ENCODE measurements around the gene CDH13. TPM values are rescaled to one million over a fixed set of nuclear protein-coding genes. Genes with fewer than 3 reads are reported as not detected.

CDH13 gene
- total RNA-seq, 1 donor: 102 TPM

GRCh38 chr16:83285921-83286320, 659.2 kb downstream of the CDH13 start:
- no peaks in the 10 kb centered on the region for H3K27me3 ChIP-seq (ENCODE audit: insufficient read depth, low read length)

DNA sequence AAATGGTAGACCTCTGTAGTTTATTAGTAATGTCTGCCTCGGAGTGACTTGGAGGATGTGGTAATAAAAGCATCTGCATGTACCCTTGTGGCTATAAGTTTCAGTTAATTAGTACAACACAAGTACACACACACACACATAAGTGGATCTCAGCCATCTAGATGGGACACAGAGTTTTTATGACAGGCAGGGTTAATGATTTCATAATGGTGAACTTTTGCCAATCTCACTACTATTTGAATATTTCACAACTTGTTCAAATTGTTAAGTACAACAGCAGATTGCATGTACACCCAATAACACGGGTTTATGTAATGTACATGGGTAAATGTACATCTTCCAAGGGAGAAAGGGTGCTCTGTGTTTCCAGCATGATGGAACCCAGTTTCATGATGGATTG, 669.7 kb downstream of the CDH13 start:
- TF ChIP-seq, protein P1, sequence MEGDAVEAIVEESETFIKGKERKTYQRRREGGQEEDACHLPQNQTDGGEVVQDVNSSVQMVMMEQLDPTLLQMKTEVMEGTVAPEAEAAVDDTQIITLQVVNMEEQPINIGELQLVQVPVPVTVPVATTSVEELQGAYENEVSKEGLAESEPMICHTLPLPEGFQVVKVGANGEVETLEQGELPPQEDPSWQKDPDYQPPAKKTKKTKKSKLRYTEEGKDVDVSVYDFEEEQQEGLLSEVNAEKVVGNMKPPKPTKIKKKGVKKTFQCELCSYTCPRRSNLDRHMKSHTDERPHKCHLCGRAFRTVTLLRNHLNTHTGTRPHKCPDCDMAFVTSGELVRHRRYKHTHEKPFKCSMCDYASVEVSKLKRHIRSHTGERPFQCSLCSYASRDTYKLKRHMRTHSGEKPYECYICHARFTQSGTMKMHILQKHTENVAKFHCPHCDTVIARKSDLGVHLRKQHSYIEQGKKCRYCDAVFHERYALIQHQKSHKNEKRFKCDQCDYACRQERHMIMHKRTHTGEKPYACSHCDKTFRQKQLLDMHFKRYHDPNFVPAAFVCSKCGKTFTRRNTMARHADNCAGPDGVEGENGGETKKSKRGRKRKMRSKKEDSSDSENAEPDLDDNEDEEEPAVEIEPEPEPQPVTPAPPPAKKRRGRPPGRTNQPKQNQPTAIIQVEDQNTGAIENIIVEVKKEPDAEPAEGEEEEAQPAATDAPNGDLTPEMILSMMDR (IDR thresholded peaks at IDR 0.05; ENCODE audit: extremely low read depth, low read depth, low read length): no peak
- Histone ChIP-seq H3K36me3 (ENCODE audit: insufficient read depth, low read length) (no peaks in the 10 kb centered on the region), H3K4me3 (ENCODE audit: insufficient read depth, low read length) (no peak overlapping the region), H4K20me1 (ENCODE audit: insufficient read depth, low read length) (no peaks in the 10 kb centered on the region), H3K27ac (ENCODE audit: low read depth, low read length) (no peak overlapping the region), H3K79me2 (ENCODE audit: insufficient read depth, low read length) (no peaks in the 10 kb centered on the region), H3K4me2 (ENCODE audit: insufficient read depth, low read length) (no peak overlapping the region), H3K27me3 (ENCODE audit: insufficient read depth, low read length) (no peaks in the 10 kb centered on the region), H2AFZ (ENCODE audit: low read length) (no peak overlapping the region), H3K4me1 (ENCODE audit: insufficient read depth, low read length) (no peaks in the 10 kb centered on the region), H3K9me3 (ENCODE audit: low read depth, low read length) (no peaks in the 10 kb centered on the region)
- no peak for DNase-seq (ENCODE audit: insufficient read length, low spot score, missing footprints)

More at GRCh38 chr16:83285921-83286320, 659.2 kb downstream of the CDH13 start:
- no peak overlapping the region for H3K27ac ChIP-seq (ENCODE audit: low read depth, low read length)
- no peaks in the 10 kb centered on the region for H3K79me2 ChIP-seq (ENCODE audit: insufficient read depth, low read length)
- no peaks in the 10 kb centered on the region for H3K36me3 ChIP-seq (ENCODE audit: insufficient read depth, low read length)
- H3K4me3 ChIP-seq (ENCODE audit: insufficient read depth, low read length): no peak overlapping the region
- no peak overlapping the region for H2AFZ ChIP-seq (ENCODE audit: low read length)
- H3K4me1 ChIP-seq (ENCODE audit: insufficient read depth, low read length): no peaks in the 10 kb centered on the region
- TF ChIP-seq, protein P1 (IDR thresholded peaks at IDR 0.05; ENCODE audit: extremely low read depth, low read depth, low read length): no peak
- no peak for DNase-seq (ENCODE audit: insufficient read length, low spot score, missing footprints)
- no peaks in the 10 kb centered on the region for H4K20me1 ChIP-seq (ENCODE audit: insufficient read depth, low read length)
- no peak overlapping the region for H3K4me2 ChIP-seq (ENCODE audit: insufficient read depth, low read length)
- no peaks in the 10 kb centered on the region for H3K9me3 ChIP-seq (ENCODE audit: low read depth, low read length)

- Histone ChIP-seq H3K9me3 (ENCODE audit: low read depth, low read length) (no peaks in the 10 kb centered on the region), H2AFZ (ENCODE audit: low read length) (no peak overlapping the region)
- TF ChIP-seq, protein P1 (IDR thresholded peaks at IDR 0.05; ENCODE audit: extremely low read depth, low read depth, low read length): no peak
Observed at GRCh38 chr16:83298541-83298940, 671.8 kb downstream of the CDH13 start.

DNA sequence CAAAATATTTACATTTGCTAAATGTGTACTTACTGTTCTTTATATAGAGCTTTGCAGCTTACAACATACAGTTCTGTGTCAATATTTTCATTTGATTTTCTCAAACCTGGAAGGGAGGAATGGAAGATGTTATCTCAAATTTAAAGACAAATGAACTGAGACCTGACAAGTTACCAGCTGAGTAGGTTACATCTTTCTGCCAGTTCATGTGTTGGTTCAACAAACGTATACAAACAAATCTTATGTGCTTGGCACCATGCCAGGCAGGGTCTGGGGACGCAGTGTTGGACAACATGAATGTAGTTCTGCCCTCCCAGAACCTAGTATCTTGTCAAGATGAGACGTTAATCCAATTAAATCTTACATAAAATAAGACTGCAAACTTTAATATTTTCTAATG, 673.6 kb downstream of the CDH13 start:
- Histone ChIP-seq H3K4me3 (ENCODE audit: insufficient read depth, low read length) (no peak overlapping the region), H2AFZ (ENCODE audit: low read length) (no peak overlapping the region), H3K36me3 (ENCODE audit: insufficient read depth, low read length) (no peaks in the 10 kb centered on the region), H3K9me3 (ENCODE audit: low read depth, low read length) (no peaks in the 10 kb centered on the region), H3K27me3 (ENCODE audit: insufficient read depth, low read length) (no peaks in the 10 kb centered on the region), H3K27ac (ENCODE audit: low read depth, low read length) (no peak overlapping the region), H3K4me2 (ENCODE audit: insufficient read depth, low read length) (no peak overlapping the region), H3K79me2 (ENCODE audit: insufficient read depth, low read length) (no peaks in the 10 kb centered on the region), H3K4me1 (ENCODE audit: insufficient read depth, low read length) (peaks cover 5% of the 10 kb centered on the region), H4K20me1 (ENCODE audit: insufficient read depth, low read length) (no peaks in the 10 kb centered on the region)
- DNase-seq (ENCODE audit: insufficient read length, low spot score, missing footprints): no peak
- TF ChIP-seq, protein P1 (IDR thresholded peaks at IDR 0.05; ENCODE audit: extremely low read depth, low read depth, low read length): no peak

More at GRCh38 chr16:83298541-83298940, 671.8 kb downstream of the CDH13 start:
- no peak for DNase-seq (ENCODE audit: insufficient read length, low spot score, missing footprints)
- Histone ChIP-seq H3K4me3 (ENCODE audit: insufficient read depth, low read length) (no peak overlapping the region), H3K4me1 (ENCODE audit: insufficient read depth, low read length) (no peaks in the 10 kb centered on the region), H3K4me2 (ENCODE audit: insufficient read depth, low read length) (no peak overlapping the region), H3K36me3 (ENCODE audit: insufficient read depth, low read length) (no peaks in the 10 kb centered on the region), H4K20me1 (ENCODE audit: insufficient read depth, low read length) (no peaks in the 10 kb centered on the region), H3K79me2 (ENCODE audit: insufficient read depth, low read length) (no peaks in the 10 kb centered on the region), H3K27ac (ENCODE audit: low read depth, low read length) (no peak overlapping the region), H3K27me3 (ENCODE audit: insufficient read depth, low read length) (no peaks in the 10 kb centered on the region)
